Measurements from ENCODE around the gene RAB40C.
"Not testable (repeated sequence)": the region's sequence is repeated elsewhere in the genome, so short reads cannot be mapped to it uniquely, and the experiment has no call there.

RAB40C gene

DNA sequence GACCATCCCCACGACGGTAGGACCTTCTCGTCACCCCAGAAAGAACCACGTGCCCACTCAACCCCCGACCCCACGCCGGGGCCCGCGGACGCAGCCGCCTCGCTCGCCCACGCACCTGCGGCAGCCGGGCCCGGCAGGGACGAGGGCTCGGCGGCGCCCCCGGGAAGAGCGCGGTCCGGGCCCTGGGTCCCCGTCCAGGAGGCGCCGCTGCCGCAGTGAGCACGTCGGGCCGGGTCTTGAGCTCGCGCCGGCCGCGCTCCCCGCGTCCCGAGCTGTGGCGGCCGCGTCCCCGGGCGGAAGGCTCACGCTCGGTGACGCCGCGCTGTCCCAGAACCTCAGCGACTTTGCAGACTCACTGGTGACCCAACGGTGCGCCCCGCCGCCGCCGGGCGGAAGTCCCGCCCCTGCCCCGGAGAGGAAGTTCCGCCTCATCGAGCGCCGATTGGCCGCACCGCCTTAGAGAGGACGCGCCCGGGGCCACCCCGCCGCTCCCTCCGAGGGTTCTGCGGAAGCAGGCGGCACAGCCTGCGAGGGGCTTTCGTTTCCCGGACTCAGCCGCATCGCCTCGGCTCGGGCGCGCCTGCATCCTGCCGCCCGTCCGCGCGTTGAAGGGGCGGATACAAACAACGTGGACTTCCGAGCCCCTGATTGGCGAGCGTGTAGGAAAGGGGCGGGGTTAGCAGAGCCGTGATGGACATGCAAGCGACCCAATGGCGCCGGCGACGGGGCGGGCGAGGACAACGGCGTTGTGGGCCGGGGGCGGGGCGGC lies 793 bp upstream of the RAB40C start:
- DNase-seq (ENCODE audit: low read depth in 3 of 3, low spot score in 1 of 3): peak; percentile 96 to 99 (median 96)

GRCh38 chr16:590188-590814 lies 435 bp downstream of the RAB40C start:
- DNase-seq (ENCODE audit: low read depth in 3 of 3, low spot score in 1 of 3): no peak

DNA sequence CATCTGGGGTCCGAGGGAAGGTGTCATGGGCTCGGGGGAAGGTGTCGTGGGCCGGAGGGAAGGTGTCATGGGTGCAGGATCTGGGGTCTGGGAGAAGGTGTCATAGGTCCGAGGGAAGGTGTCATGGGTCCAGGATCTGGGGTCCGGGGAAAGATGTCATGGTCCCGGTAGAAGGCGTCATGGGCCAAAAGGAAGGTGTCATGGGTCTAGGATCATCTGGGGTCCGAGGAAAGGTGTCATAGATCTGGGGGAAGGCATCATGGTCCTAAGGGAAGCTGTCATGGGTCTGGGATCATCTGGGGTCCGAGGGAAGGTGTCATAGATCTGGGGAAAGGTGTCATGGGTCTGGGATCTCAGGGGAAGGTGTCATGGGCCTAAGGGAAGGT lies 942 bp downstream of the RAB40C start:
- DNase-seq (ENCODE audit: low read depth in 3 of 3, low spot score in 1 of 3): no peak

- DNase-seq (ENCODE audit: low read depth in 3 of 3, low spot score in 1 of 3): no peak
Observed at GRCh38 chr16:591231-591630, 1.4 kb downstream of the RAB40C start.

GRCh38 chr16:591892-592517 lies 2.1 kb downstream of the RAB40C start:
- DNase-seq (ENCODE audit: low read depth in 3 of 3, low spot score in 1 of 3): no peak

DNA sequence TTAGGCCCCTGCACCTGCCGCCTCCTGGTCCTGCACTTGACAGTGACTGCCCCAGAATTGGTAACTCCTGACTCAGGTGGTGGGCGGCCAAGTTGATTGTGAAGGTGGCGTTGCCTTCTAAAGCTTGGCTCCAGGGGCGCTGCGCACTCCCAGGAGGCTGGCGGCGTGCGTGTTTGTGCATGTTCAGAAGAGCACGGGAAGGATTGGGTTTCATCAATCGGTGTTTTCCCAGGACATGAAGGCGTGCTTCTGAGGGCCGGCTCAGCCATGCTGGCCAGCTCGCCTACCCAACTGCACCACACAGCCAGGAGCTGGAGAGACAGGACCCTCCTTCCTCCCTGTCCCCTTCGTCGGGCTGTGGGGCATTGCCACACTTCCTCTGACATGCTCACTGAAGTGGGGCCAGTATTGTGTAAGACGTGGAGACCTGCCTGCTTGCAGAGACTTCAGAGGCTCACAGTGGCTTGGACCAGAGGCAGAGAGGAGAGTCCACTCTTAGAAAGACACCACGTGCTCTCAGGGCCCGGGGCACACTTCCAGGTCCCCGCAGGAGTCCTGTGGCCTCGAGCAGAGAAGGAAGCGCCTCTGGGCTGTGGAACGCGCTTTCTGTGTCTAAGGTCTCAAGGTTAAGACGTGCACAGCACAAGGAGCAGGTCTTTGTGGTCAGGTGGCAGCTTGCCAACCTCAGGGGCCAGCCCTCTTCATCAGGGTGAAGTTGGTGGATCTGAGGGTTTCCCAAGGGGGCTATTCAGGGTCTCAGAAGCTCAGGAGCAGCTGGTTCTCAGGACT lies 2.8 kb downstream of the RAB40C start:
- DNase-seq (ENCODE audit: low read depth in 3 of 3, low spot score in 1 of 3): no peak

DNA sequence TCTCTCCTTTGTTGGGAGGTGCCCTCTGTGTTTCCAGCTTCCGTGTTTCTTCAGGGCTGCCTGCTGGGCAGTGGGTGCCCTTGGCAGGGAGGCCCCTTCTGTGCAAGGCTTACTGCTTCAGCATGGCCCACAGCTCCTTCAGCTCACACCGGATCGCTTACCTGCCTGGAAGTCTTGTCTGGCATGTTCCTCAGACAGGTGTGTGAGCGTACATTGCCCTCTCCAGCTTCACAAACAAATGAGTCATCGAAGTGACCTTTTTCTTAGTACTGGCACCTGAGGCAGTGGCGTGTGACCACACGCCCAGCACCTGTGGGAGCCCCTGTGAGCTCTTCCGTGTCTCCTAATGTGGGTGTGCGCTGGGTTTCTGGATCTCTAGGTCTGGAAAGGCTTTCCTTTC lies 3.5 kb downstream of the RAB40C start:
- no peak for DNase-seq (ENCODE audit: low read depth in 3 of 3, low spot score in 1 of 3)

DNA sequence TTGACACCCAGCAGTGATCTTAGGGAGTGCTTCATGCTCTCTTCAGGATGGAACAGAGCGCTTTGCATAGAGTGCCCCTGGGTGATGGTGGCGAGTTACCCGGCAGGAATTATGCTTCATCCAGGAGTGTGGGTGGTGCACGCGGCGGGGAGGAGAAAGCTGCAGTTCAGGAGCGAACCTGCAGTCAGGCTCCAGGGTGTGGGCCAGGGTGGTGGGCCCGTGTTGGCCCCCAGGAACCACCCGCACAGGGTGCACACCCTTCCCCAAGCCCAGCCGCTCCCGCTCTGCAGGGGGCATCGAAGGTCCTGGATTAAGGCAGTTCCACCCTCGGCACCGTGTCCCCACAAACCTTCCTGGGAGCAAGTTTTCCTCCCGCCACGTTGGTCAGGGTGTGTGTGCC lies 3.9 kb downstream of the RAB40C start:
- DNase-seq (ENCODE audit: low read depth in 3 of 3, low spot score in 1 of 3): no peak

DNA sequence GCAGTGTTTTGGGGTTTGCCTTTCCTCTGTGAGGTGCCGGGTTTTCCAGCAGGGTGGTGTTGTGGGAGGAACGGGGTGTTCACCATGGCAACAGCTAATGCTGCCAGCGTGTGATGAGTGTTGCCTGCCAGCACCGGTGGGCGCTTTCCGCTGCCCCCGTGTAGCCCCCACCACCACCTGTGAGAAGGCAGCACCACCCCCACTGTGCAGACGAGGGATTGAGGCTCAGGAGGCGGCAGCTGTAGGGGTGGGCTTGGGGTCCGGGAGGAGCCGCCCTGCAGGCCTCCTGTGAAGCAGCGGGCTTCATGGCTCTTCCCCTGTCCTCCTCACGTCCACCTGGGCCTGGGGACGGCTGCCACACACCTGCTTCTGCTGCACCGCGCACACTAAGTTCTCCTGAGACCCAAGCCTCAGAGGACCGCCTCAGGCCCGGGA lies 5.2 kb downstream of the RAB40C start:
- DNase-seq (ENCODE audit: low read depth in 3 of 3, low spot score in 1 of 3): no peak

DNA sequence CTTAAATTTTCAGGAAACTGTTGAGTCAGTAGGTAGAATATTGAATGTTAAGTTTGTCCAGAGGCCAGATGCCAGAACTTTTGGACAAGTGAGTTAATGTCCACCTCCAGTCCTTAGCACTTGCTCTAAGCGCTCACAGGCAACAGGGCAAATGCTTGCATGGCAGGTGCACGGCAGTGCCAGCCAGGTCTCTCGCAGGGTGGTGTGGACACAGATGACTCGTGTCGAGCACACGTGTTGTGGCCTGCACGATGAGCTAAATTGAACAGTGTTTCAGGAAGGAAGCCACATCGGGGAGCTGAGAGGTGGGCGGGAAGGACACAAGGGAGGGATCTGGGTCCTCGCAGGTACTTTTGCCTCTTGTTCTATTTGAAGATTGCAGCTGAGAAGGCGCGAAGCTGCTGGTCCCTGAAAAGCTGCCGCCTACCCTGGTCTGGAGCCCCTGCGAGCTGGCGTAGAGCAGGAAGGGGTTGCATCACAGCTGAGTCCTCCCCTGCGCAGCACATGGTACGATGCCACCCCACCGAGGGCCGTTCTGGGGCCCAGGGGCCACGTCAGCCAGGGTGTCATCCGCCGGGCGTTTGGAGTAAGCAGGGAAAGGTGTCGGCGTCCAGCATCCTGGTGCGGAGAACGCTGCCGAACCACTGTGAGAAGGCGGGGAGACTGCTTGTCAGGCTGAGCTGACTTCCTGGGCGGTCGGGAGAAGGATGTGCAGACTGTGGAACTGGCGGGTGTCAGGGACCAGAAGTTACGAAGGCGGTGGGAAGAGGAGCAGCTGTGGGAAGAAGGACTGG lies 6.3 kb downstream of the RAB40C start:
- DNase-seq (ENCODE audit: low read depth in 3 of 3, low spot score in 1 of 3): no peak

DNA sequence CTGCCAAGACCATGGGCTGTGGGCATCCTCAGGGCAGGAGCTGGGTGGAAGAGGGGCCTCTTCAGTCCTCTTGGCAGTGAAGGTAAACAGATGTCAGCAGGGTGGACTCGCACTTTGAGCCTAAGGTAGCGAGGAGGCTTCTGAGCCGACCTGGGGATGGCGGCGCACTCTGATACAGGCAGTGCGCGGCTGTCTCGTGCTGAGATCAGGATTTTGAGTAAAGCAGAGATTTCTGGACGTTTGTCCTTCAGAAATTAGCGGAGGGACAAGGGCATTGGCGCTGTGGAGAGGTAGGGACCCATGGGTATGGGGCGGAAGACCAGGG lies 6.8 kb downstream of the RAB40C start:
- DNase-seq (ENCODE audit: low read depth in 3 of 3, low spot score in 1 of 3): no peak

GRCh38 chr16:597655-598054 lies 7.8 kb downstream of the RAB40C start:
- DNase-seq (ENCODE audit: low read depth in 3 of 3, low spot score in 1 of 3): not testable (repeated sequence)

- DNase-seq (ENCODE audit: low read depth in 3 of 3, low spot score in 1 of 3): no peak
Observed at GRCh38 chr16:598823-599739, 9.2 kb downstream of the RAB40C start.

- no peak for DNase-seq (ENCODE audit: low read depth in 3 of 3, low spot score in 1 of 3)
Observed at GRCh38 chr16:600781-601180, 10.9 kb downstream of the RAB40C start.

DNA sequence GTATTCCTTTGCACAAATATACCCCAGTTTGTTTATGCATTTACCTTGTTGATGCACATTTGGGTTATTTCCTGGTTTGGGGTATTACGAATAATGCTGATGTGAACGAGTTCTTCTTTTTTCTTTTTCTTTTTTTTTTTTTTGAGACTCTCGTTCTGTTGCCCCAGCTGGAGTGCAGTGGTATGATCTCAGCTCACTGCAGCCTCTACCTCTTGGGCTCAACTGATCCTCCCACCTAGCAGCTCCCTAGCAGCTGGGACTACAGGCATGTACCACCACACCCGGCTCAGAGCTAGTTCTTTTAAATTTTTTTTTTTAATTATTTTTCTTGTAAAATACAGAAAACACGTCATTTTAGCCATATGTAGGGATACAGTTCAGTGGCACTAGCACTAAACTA lies 14.1 kb downstream of the RAB40C start:
- no peak for DNase-seq (ENCODE audit: low read depth in 3 of 3, low spot score in 1 of 3)

DNA sequence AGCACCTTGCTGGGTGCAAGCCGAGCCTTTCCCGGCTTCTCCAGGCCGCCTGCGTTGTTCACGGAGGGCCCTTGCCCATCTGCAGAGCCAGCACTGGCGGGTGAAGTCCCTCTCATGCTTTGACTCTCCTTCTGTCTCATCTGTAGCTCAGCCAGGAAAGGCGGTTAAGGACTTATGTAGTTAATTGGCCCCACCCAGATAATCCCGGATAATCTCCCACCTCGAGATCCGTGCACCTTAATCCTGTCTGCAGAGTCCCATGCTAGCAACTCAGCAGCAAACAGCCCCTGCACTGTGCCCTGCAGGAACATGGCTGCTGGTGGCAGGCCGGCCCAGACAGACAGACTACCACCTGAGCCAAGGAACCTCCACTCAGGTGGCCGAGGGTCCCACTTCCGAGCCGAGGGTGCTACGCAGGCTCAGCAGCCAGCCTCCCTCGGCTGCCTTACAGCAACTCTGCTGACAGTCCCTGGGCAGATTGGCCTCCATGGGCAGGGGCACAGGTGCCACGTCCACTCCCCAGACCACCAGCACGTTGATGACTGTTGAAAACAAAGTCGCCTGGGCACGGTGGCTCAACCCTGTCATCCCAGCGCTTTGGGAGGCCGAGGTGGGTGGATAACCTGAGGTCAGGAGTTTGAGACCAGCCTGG lies 16.9 kb downstream of the RAB40C start:
- no peak for DNase-seq (ENCODE audit: low read depth in 3 of 3, low spot score in 1 of 3)

GRCh38 chr16:608019-608418 lies 18.2 kb downstream of the RAB40C start:
- no peak for DNase-seq (ENCODE audit: low read depth in 3 of 3, low spot score in 1 of 3)

DNA sequence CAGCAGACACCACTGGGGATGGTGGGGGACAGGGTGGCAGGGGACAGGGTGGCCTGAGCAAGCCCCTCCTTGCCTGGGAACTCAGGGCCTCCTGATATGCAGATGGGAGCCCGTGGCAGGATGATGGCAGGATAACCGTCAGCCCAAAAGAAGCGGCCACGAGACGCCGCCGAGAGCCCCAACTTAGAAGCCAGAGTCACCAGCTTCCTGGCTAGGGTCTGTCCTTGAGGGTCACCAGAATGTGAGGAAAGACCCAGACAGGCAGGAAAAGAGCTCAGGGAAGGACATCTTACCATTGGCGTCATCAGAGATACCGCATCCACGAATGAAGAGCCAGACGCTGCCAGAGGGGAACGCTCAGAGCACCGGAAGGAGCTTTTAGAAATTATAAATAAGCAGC lies 19.4 kb downstream of the RAB40C start:
- DNase-seq (ENCODE audit: low read depth in 3 of 3, low spot score in 1 of 3): no peak

GRCh38 chr16:609984-610383 lies 20.1 kb downstream of the RAB40C start:
- no peak for DNase-seq (ENCODE audit: low read depth in 3 of 3, low spot score in 1 of 3)
